ENCODE results near the gene SFMBT2.

SFMBT2 gene

DNA sequence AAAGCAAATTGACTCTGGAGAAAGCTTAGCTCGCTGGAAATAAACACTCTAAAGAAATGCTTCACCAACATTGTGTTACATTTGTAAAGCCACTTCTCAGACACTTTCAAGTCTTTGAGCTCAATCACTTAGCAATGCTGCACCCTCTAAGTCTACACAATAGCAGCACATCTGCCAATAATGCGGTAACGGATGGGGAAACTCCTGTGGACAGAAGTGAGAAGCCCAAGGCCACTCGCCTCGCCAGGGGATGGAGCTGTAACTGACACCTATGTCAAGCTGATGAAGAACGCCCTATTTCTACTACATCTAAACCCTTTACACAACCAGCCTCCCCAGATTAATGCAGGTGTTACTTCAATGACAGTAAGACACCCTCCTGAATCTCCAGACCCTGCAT is 167.7 kb downstream of the SFMBT2 start:
- Histone ChIP-seq H3K9ac (ENCODE audit: low read depth in 1 of 2, low read length in 2 of 2) (no peak overlapping the region), H3K36me3 (ENCODE audit: control insufficient read depth in 1 of 2, insufficient read depth in 2 of 2, low read length in 2 of 2) (no peaks in the 10 kb centered on the region), H3K27me3 (ENCODE audit: control insufficient read depth in 1 of 2, insufficient read depth in 2 of 2, low read length in 2 of 2) (no peaks in the 10 kb centered on the region), H3K9me3 (ENCODE audit: control insufficient read depth in 1 of 2, low read length in 2 of 2) (no peaks in the 10 kb centered on the region), H3K4me1 (ENCODE audit: control insufficient read depth in 1 of 2, insufficient read depth in 2 of 2, low read length in 2 of 2) (no peaks in the 10 kb centered on the region), H3K27ac (ENCODE audit: low read depth, low read length) (no peak overlapping the region), H3K4me3 (ENCODE audit: low read depth in 1 of 2, low read length in 2 of 2) (no peak overlapping the region)

DNA sequence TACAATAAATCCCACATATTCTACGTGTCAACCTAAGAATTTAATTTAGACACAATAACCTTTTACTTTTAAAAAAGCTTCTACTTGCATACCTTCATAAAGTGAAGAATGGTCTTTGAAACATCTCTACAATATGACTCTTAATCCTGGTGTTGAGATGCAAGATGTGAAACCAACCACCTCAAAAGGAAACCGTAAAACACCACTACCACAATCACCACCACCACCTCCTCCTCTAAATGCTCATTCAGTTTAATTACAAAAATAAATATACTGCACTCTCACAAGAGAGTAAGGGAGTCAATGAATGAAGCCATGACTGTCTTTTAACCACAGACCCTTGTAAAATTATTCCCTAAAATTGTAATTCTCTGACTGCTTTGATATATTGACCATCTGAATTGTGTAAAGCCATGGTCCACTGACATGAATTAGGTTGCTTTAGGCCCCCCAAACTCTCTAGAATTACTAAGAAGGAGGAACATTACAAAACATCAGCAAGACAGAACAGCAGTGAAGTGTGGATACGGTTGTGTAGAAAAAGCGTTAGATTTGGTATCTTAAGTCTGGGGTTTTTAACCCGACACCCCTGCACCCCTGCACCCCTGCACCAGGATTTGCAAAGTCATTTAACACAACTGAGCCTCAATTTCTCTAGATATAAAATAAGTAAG is 171.4 kb downstream of the SFMBT2 start:
- Histone ChIP-seq H3K36me3 (ENCODE audit: control insufficient read depth in 1 of 2, insufficient read depth in 2 of 2, low read length in 2 of 2) (no peaks in the 10 kb centered on the region), H3K9ac (ENCODE audit: low read depth in 1 of 2, low read length in 2 of 2) (no peak overlapping the region), H3K4me3 (ENCODE audit: low read depth in 1 of 2, low read length in 2 of 2) (no peak overlapping the region), H3K9me3 (ENCODE audit: control insufficient read depth in 1 of 2, low read length in 2 of 2) (no peaks in the 10 kb centered on the region), H3K4me1 (ENCODE audit: control insufficient read depth in 1 of 2, insufficient read depth in 2 of 2, low read length in 2 of 2) (no peaks in the 10 kb centered on the region), H3K27ac (ENCODE audit: low read depth, low read length) (no peak overlapping the region), H3K27me3 (ENCODE audit: control insufficient read depth in 1 of 2, insufficient read depth in 2 of 2, low read length in 2 of 2) (no peaks in the 10 kb centered on the region)

DNA sequence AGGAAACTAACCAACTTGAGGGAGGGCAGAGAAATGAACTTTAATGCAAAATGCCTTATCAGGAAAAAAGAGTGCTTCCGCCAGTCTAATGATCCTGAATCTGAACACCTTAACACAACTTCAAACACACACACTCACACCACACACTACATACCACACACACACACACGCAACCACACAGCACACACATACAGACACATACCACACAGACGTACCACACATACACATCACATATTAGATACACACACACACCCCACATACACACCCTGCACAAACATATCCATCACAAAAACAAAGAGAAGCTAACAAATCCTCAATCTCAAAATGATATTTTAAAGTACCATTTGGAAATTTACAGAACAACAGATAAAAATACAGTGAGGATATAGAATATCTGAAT is 175.5 kb downstream of the SFMBT2 start:
- no peaks in the 10 kb centered on the region for H3K27me3 ChIP-seq (ENCODE audit: control insufficient read depth in 1 of 2, insufficient read depth in 2 of 2, low read length in 2 of 2)
- H3K36me3 ChIP-seq (ENCODE audit: control insufficient read depth in 1 of 2, insufficient read depth in 2 of 2, low read length in 2 of 2) = no peaks in the 10 kb centered on the region
- no peaks in the 10 kb centered on the region for H3K9me3 ChIP-seq (ENCODE audit: control insufficient read depth in 1 of 2, low read length in 2 of 2)
- no peak overlapping the region for H3K27ac ChIP-seq (ENCODE audit: low read depth, low read length)
- H3K4me1 ChIP-seq (ENCODE audit: control insufficient read depth in 1 of 2, insufficient read depth in 2 of 2, low read length in 2 of 2) = no peaks in the 10 kb centered on the region
- H3K9ac ChIP-seq (ENCODE audit: low read depth in 1 of 2, low read length in 2 of 2) = no peak overlapping the region
- H3K4me3 ChIP-seq (ENCODE audit: low read depth in 1 of 2, low read length in 2 of 2) = no peak overlapping the region

DNA sequence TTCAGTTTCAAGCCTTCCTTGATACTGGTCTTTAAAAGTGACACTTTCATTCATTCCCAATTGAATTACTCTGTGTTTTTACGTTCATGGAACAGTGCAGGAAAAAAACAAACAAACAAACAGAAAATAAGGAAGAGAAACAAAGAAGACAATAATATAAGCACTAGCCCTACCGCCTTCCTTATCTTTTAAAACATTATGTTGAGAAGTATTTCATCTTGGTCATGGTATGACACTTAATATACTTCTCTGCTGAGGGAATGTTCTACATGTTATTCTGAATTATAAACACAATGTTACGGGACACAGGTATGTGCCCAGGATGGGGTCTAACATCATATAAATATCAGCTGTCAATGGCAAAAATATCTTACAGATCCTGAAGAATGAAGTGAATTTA is 176.7 kb downstream of the SFMBT2 start:
- no peak overlapping the region for H3K27ac ChIP-seq (ENCODE audit: low read depth, low read length)
- no peak overlapping the region for H3K4me3 ChIP-seq (ENCODE audit: low read depth in 1 of 2, low read length in 2 of 2)
- no peaks in the 10 kb centered on the region for H3K27me3 ChIP-seq (ENCODE audit: control insufficient read depth in 1 of 2, insufficient read depth in 2 of 2, low read length in 2 of 2)

DNA sequence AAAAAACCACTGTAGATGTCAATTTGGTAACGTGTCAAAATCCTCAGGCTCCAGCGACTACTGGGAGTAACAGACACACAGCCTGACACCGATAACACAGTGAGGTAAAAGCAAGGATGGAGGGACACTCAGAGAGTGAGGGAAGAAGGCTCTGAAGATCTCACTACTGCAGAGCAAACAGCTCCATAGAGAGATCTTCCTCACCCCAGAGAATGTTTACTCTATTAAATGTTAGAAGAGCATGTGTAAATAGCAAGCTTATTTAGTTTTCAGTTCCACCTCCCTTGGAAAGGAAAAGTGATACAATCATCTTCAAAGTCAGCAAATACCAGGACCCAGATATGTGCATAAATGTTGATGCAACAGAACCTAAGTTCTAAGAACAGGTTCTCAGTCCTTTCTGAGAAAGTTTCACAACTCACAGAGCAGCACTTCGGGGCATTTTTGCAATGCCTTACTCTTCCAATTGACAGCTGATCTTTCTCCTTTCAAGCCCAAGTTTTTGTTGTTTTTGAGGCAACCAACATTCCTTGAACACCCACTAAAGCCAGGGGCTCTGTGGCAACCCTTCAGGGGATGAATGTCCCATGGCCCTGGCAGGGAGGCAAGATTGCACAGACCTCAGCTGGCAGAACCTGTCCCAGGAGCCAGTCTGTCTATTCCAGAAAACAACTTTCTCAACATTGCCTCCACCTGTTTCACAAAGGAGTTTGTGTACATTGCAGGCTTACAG is 177.4 kb downstream of the SFMBT2 start:
- no peaks in the 10 kb centered on the region for H3K27me3 ChIP-seq (ENCODE audit: control insufficient read depth in 1 of 2, insufficient read depth in 2 of 2, low read length in 2 of 2)
- H3K4me1 ChIP-seq (ENCODE audit: control insufficient read depth in 1 of 2, insufficient read depth in 2 of 2, low read length in 2 of 2) = no peaks in the 10 kb centered on the region
- H3K9ac ChIP-seq (ENCODE audit: low read depth in 1 of 2, low read length in 2 of 2) = no peak overlapping the region
- H3K36me3 ChIP-seq (ENCODE audit: control insufficient read depth in 1 of 2, insufficient read depth in 2 of 2, low read length in 2 of 2) = no peaks in the 10 kb centered on the region
- H3K9me3 ChIP-seq (ENCODE audit: control insufficient read depth in 1 of 2, low read length in 2 of 2) = no peaks in the 10 kb centered on the region
- no peak overlapping the region for H3K4me3 ChIP-seq (ENCODE audit: low read depth in 1 of 2, low read length in 2 of 2)
- H3K27ac ChIP-seq (ENCODE audit: low read depth, low read length) = no peak overlapping the region

More for the DNA sequence above, 176.7 kb downstream of the SFMBT2 start:
- H3K9me3 ChIP-seq (ENCODE audit: control insufficient read depth in 1 of 2, low read length in 2 of 2) = no peaks in the 10 kb centered on the region
- no peaks in the 10 kb centered on the region for H3K4me1 ChIP-seq (ENCODE audit: control insufficient read depth in 1 of 2, insufficient read depth in 2 of 2, low read length in 2 of 2)
- H3K9ac ChIP-seq (ENCODE audit: low read depth in 1 of 2, low read length in 2 of 2) = no peak overlapping the region
- H3K36me3 ChIP-seq (ENCODE audit: control insufficient read depth in 1 of 2, insufficient read depth in 2 of 2, low read length in 2 of 2) = no peaks in the 10 kb centered on the region

DNA sequence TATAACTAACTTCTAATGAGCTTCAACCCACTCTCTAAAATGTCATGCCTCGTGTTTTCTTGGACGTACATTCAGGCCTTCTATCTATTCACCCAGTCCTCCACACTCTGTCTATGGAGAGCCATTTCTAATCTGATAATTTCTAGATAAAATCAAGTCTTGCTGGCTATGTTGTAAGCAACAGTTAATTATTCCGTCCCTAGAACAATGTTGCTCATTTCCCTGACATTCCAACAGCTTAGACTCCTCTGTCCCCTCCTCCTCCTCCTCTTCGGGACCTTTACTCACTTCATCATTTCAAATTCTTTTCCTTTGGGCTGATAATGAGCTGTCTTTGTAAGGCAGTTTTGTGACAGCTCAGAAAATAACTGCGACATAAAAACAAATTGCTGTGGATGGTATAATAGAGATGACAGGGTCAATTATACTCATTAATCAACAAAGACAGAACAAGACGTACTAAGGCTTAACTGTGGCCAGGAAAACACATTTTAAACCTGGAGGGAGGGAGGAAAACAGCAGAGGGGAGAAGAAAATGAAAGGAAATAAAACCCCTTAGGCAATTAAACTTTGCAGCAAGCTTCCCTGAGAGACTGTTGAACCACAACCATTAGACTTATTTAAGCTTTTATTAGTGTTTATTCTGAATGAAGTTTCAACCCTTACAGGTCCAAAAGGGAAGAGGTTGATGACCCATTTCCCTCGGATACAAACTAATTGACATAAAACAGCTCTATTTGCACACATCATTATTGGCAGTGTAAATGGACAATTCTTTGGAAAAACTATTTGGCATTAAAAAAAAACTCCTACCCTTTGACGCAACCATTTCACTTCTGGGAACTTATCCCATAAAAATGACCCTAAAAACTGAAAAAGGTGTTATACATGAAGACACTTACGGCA is 179.1 kb downstream of the SFMBT2 start:
- H3K27ac ChIP-seq (ENCODE audit: low read depth, low read length) = no peak overlapping the region
- H3K36me3 ChIP-seq (ENCODE audit: control insufficient read depth in 1 of 2, insufficient read depth in 2 of 2, low read length in 2 of 2) = peaks cover 0 to 7% of the 10 kb centered on the region in 2 donors
- no peaks in the 10 kb centered on the region for H3K4me1 ChIP-seq (ENCODE audit: control insufficient read depth in 1 of 2, insufficient read depth in 2 of 2, low read length in 2 of 2)
- no peaks in the 10 kb centered on the region for H3K27me3 ChIP-seq (ENCODE audit: control insufficient read depth in 1 of 2, insufficient read depth in 2 of 2, low read length in 2 of 2)
- H3K9me3 ChIP-seq (ENCODE audit: control insufficient read depth in 1 of 2, low read length in 2 of 2) = no peaks in the 10 kb centered on the region
- H3K9ac ChIP-seq (ENCODE audit: low read depth in 1 of 2, low read length in 2 of 2) = no peak overlapping the region
- no peak overlapping the region for H3K4me3 ChIP-seq (ENCODE audit: low read depth in 1 of 2, low read length in 2 of 2)

DNA sequence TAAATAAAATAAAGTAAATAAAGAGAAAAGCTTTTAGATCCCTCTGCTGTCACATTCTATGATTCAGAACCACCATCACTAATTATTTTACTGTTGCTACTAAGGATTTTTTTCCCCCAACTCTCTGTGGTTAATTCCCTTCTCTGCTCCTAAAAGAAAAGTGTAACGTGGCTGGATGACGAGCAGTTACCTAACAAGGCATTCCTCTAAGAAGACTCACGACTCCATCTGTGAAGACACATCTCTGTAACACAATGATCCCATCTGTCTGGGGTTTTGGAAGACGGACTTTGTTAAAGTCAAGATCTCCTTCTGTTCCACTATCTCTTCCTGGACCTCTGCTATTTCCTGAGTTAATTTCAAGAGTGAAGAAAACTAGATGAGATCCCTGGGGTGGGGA is 179.9 kb downstream of the SFMBT2 start:
- Histone ChIP-seq H3K4me1 (ENCODE audit: control insufficient read depth in 1 of 2, insufficient read depth in 2 of 2, low read length in 2 of 2) (no peaks in the 10 kb centered on the region), H3K9me3 (ENCODE audit: control insufficient read depth in 1 of 2, low read length in 2 of 2) (peaks cover 0 to under 1% of the 10 kb centered on the region in 2 donors), H3K36me3 (ENCODE audit: control insufficient read depth in 1 of 2, insufficient read depth in 2 of 2, low read length in 2 of 2) (peaks cover 0 to 7% of the 10 kb centered on the region in 2 donors), H3K27ac (ENCODE audit: low read depth, low read length) (no peak overlapping the region), H3K27me3 (ENCODE audit: control insufficient read depth in 1 of 2, insufficient read depth in 2 of 2, low read length in 2 of 2) (no peaks in the 10 kb centered on the region), H3K9ac (ENCODE audit: low read depth in 1 of 2, low read length in 2 of 2) (no peak overlapping the region), H3K4me3 (ENCODE audit: low read depth in 1 of 2, low read length in 2 of 2) (no peak overlapping the region)

DNA sequence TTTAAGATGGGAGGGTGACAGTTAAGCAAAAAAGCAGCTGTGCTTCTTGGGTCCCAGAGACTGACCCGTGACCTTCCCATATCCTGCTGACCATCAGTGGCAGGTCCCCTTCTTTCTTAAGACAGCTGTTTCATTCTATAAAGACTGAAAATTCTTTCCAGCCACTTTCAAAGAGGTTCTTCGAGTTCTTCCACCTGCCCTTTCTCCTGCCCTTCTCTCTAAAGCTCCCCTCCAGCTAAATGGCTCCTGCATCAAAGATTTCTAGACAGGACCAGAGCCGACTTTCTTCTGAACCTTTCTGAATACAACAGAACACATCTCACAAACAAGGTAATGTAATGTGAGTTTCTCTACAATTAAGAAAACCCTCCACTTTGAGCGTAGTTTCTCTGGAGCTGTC is 180.8 kb downstream of the SFMBT2 start:
- Histone ChIP-seq H3K36me3 (ENCODE audit: control insufficient read depth in 1 of 2, insufficient read depth in 2 of 2, low read length in 2 of 2) (peaks cover 4 to 7% of the 10 kb centered on the region in 2 donors), H3K4me1 (ENCODE audit: control insufficient read depth in 1 of 2, insufficient read depth in 2 of 2, low read length in 2 of 2) (no peaks in the 10 kb centered on the region), H3K9ac (ENCODE audit: low read depth in 1 of 2, low read length in 2 of 2) (no peak overlapping the region), H3K4me3 (ENCODE audit: low read depth in 1 of 2, low read length in 2 of 2) (no peak overlapping the region), H3K9me3 (ENCODE audit: control insufficient read depth in 1 of 2, low read length in 2 of 2) (peaks cover 0 to 4% of the 10 kb centered on the region in 2 donors), H3K27me3 (ENCODE audit: control insufficient read depth in 1 of 2, insufficient read depth in 2 of 2, low read length in 2 of 2) (no peaks in the 10 kb centered on the region), H3K27ac (ENCODE audit: low read depth, low read length) (no peak overlapping the region)

DNA sequence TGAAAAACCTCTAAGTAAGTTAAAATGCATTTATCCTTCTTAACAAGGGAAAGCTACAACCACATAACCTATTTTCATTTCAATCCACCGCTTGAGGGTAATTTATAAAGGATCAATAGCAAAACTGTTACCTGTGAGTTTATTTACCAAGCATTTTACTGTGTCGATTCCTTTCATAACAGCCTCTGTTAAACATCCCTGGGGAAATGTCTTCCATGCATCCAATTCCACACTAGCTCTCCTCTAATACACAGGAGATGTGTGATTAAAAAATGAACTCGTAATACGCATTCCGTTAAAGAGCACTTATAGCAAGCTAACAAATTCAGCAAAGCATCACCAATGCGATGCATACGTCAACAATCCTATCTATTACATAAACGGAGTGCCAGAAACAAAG is 185.7 kb downstream of the SFMBT2 start:
- no peak overlapping the region for H3K4me3 ChIP-seq (ENCODE audit: low read depth in 1 of 2, low read length in 2 of 2)
- no peak overlapping the region for H3K27ac ChIP-seq (ENCODE audit: low read depth, low read length)
- H3K9ac ChIP-seq (ENCODE audit: low read depth in 1 of 2, low read length in 2 of 2) = no peak overlapping the region
- H3K9me3 ChIP-seq (ENCODE audit: control insufficient read depth in 1 of 2, low read length in 2 of 2) = peaks cover 10 to 18% of the 10 kb centered on the region in 2 donors
- peaks cover 6 to 9% of the 10 kb centered on the region in 2 donors for H3K36me3 ChIP-seq (ENCODE audit: control insufficient read depth in 1 of 2, insufficient read depth in 2 of 2, low read length in 2 of 2)
- no peaks in the 10 kb centered on the region for H3K4me1 ChIP-seq (ENCODE audit: control insufficient read depth in 1 of 2, insufficient read depth in 2 of 2, low read length in 2 of 2)
- no peaks in the 10 kb centered on the region for H3K27me3 ChIP-seq (ENCODE audit: control insufficient read depth in 1 of 2, insufficient read depth in 2 of 2, low read length in 2 of 2)

DNA sequence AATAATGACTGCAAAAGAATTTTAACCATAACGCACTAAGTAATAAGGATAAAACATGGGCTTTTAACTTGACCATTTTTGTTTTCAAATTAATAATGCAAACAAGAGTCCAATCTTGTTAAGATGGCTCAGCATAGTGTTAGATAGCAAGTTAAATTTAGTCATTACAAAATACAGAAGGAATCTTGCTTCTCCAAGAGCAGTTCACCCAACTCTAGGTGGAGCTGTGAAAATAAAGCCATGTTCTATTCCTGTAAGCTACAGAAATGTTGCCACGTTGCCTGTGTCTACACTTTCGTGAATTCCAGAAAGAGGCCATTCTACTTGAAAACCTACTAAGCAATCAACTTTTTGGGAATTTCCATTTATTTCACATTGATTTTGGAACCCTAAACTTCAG is 191.9 kb downstream of the SFMBT2 start:
- peaks cover 4 to 14% of the 10 kb centered on the region in 2 donors for H3K9me3 ChIP-seq (ENCODE audit: control insufficient read depth in 1 of 2, low read length in 2 of 2)
- H3K4me3 ChIP-seq (ENCODE audit: low read depth in 1 of 2, low read length in 2 of 2) = no peak overlapping the region
- no peak overlapping the region for H3K9ac ChIP-seq (ENCODE audit: low read depth in 1 of 2, low read length in 2 of 2)
- H3K4me1 ChIP-seq (ENCODE audit: control insufficient read depth in 1 of 2, insufficient read depth in 2 of 2, low read length in 2 of 2) = no peaks in the 10 kb centered on the region
- H3K36me3 ChIP-seq (ENCODE audit: control insufficient read depth in 1 of 2, insufficient read depth in 2 of 2, low read length in 2 of 2) = peaks cover 0 to 4% of the 10 kb centered on the region in 2 donors
- no peaks in the 10 kb centered on the region for H3K27me3 ChIP-seq (ENCODE audit: control insufficient read depth in 1 of 2, insufficient read depth in 2 of 2, low read length in 2 of 2)
- no peak overlapping the region for H3K27ac ChIP-seq (ENCODE audit: low read depth, low read length)
